ENCODE measurements around the gene ADGRB3.

- no peak for TF ChIP-seq CTCF (IDR thresholded peaks at IDR 0.05)
- TF ChIP-seq TAF1 (IDR thresholded peaks at IDR 0.05; ENCODE audit: borderline replicate concordance, low read depth, low read length) = no peak
- TF ChIP-seq REST (IDR thresholded peaks at IDR 0.05; ENCODE audit: low read depth, low read length) = no peak
- TF ChIP-seq NFIC (IDR thresholded peaks at IDR 0.05; ENCODE audit: borderline replicate concordance) = no peak
- no peak for TF ChIP-seq EP300 (IDR thresholded peaks at IDR 0.05; ENCODE audit: borderline replicate concordance in 1 of 2, low read depth in 1 of 2, low read length in 1 of 2)
- TF ChIP-seq SMC3 (IDR thresholded peaks at IDR 0.05; ENCODE audit: low read depth, low read length) = no peak
- no peak for TF ChIP-seq RAD21 (IDR thresholded peaks at IDR 0.05; ENCODE audit: low read length)
These were observed 60.3 kb downstream of the ADGRB3 start for GRCh38 chr6:68695403-68695802.
